Measurements from ENCODE around the gene SP3.
"Not testable (repeated sequence)": the region's sequence is repeated elsewhere in the genome, so short reads cannot be mapped to it uniquely, and the experiment has no call there.

Gene SP3

DNA sequence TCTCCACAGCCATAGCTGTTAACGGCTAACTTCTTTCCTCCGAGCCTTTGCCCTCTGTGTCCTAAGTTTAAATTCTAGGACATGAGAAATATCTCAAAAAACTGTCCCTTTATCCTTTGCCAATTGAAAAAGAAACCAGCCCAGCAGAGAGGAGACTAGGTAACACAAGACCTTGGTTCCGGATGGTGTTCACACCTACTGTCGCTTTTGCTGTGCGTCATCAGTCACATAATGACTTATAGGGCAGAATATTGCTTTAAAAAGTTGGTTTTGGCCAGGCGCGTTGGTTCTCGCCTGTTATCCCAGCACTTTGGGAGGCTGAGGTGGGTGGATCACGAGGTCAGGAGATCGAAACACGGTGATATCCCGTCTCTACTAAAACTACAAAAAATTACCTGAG is 66.2 kb downstream of the SP3 start:
- H3K4me3 ChIP-seq (ENCODE audit: low read depth, low read length) = no peak overlapping the region
- TF ChIP-seq, protein P1, sequence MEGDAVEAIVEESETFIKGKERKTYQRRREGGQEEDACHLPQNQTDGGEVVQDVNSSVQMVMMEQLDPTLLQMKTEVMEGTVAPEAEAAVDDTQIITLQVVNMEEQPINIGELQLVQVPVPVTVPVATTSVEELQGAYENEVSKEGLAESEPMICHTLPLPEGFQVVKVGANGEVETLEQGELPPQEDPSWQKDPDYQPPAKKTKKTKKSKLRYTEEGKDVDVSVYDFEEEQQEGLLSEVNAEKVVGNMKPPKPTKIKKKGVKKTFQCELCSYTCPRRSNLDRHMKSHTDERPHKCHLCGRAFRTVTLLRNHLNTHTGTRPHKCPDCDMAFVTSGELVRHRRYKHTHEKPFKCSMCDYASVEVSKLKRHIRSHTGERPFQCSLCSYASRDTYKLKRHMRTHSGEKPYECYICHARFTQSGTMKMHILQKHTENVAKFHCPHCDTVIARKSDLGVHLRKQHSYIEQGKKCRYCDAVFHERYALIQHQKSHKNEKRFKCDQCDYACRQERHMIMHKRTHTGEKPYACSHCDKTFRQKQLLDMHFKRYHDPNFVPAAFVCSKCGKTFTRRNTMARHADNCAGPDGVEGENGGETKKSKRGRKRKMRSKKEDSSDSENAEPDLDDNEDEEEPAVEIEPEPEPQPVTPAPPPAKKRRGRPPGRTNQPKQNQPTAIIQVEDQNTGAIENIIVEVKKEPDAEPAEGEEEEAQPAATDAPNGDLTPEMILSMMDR (conservative IDR thresholded peaks at IDR 0.05; ENCODE audit: low read depth, low read length) = no peak
- DNase-seq (ENCODE audit: low read depth) = no peak

GRCh38 chr2:173898178-173898668 is 67.0 kb downstream of the SP3 start:
- no peak overlapping the region for H3K4me3 ChIP-seq (ENCODE audit: low read depth, low read length)
- TF ChIP-seq, protein P1 (conservative IDR thresholded peaks at IDR 0.05; ENCODE audit: low read depth, low read length) = no peak
- DNase-seq (ENCODE audit: low read depth) = no peak

DNA sequence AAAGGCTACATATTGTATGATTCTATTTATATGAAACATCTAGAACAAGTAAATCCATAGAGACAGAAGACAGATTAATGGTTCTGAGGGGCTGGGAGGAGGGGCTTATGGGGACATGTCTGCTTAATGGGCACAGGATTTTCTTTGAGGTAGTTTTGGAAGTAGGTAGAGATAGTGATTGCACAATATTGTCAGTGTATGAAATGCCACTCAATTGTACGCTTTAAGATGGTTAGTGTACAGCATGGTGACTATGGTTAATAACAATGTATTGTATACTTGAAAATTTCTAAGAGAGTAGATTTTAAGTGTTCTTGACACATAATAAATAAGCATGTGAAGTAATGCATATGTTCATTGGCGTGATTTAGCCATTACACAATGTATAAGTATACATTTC is 68.4 kb downstream of the SP3 start:
- H3K4me3 ChIP-seq (ENCODE audit: low read depth, low read length) = no peak overlapping the region
- no peak for DNase-seq (ENCODE audit: low read depth)
- TF ChIP-seq, protein P1 (conservative IDR thresholded peaks at IDR 0.05; ENCODE audit: low read depth, low read length) = no peak

DNA sequence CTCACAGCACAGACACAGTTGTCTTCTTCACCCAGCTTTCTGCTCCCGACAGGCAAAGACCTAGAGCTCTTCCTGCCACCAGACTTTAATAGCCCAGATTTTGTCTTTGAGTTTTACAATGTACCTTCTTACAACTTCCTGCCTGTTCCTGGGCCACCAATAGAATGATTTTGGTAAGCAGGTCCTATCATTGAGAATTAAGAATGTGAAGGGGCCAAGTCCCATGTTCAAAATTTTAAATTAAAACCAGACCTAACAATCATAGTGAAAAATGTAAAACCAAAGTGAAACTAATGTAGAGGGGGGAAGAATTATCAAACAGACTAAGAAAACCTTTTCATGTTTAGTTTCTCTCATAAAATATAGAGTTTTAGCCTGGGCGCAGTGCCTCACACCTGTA is 72.8 kb downstream of the SP3 start:
- H3K4me3 ChIP-seq (ENCODE audit: low read depth, low read length) = no peak overlapping the region
- TF ChIP-seq, protein P1 (conservative IDR thresholded peaks at IDR 0.05; ENCODE audit: low read depth, low read length) = no peak
- DNase-seq (ENCODE audit: low read depth) = no peak

- no peak overlapping the region for H3K4me3 ChIP-seq (ENCODE audit: low read depth, low read length)
- DNase-seq (ENCODE audit: low read depth) = no peak
- TF ChIP-seq, protein P1 (conservative IDR thresholded peaks at IDR 0.05; ENCODE audit: low read depth, low read length) = no peak
These were observed 73.7 kb downstream of the SP3 start for GRCh38 chr2:173891315-173892037.

- DNase-seq (ENCODE audit: low read depth) = not testable (repeated sequence)
These were observed 75.7 kb downstream of the SP3 start for GRCh38 chr2:173889464-173889863.

DNA sequence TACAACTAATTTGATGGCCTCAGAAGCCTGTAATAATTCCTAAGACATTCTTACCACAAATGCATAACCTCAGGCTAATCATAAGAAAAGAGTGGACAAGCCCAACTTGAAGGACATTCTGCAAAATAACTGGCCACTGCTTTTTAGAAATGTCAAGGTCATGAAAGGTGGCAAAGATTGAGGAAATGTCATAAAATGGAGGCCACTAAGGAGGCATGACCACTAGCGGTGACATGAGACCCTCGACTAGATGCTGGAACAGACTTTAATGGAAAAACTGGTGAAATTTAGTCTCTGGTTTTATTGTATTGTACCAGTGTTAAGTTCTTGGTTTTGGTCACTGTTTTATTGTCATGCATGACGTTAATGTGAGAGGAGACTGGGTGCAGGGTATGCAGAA is 78.6 kb downstream of the SP3 start:
- no peak overlapping the region for H3K4me3 ChIP-seq (ENCODE audit: low read depth, low read length)
- no peak for DNase-seq (ENCODE audit: low read depth)
- TF ChIP-seq, protein P1 (conservative IDR thresholded peaks at IDR 0.05; ENCODE audit: low read depth, low read length) = no peak

More at GRCh38 chr2:173889464-173889863, 75.7 kb downstream of the SP3 start:
- H3K4me3 ChIP-seq (ENCODE audit: low read depth, low read length) = not testable (repeated sequence)
